Sigmoid colon (tissue), 4 donors: ENCODE measurements around the gene SELE.

Experiments
- EP300 ChIP-seq, 4 donors: sonication (generic); formaldehyde crosslinking; IDR thresholded peaks; one replicate each; pipeline ENCODE4 v1.6.1; 2017; ENCODE audit warnings: antibody characterized with exemption in 4 of 4
- POLR2A ChIP-seq, 2 donors: fragments of 450-650 bp; IDR thresholded peaks; one replicate each; pipeline ENCODE4 v1.6.1; 2016; ENCODE audit warnings: antibody characterized with exemption in 2 of 2, mild to moderate bottlenecking in 2 of 2, moderate library complexity in 2 of 2
- POLR2AphosphoS5 ChIP-seq, 4 donors: sonication (generic); formaldehyde crosslinking; IDR thresholded peaks; one replicate each; pipeline ENCODE4 v1.6.1; 2017; ENCODE audit warnings: antibody characterized with exemption in 4 of 4
- TF ChIP-seq, protein P1 (sequence below), 4 experiments: fragments of 450-650 bp in 3 of 4; fragments of 200-600 bp in 1 of 4; IDR thresholded peaks; one replicate each; pipeline ENCODE4 v1.5.1; 2016 to 2019; ENCODE audit warnings: antibody characterized with exemption in 4 of 4, mild to moderate bottlenecking in 3 of 4, moderate library complexity in 2 of 4

DNA sequence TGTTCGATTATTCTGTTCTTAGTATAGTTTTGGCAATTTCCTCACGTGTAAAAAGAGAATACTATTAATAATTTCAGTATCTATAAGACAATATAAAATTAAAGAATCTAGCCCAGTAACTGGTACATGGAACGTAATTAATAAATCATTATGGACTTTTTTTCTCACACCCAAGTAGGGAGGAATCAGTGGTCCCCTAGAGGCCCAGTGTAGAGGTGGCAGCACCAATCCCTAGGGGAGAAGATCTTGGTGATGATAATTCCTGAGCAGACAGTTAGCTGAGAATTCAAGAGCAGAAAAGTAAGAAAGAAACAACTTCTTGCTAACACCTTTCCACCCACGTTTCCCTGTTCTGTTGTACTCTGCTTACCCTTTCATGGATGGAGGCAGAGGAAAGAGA, 19.7 kb upstream of the SELE start:
- TF ChIP-seq, protein P1, sequence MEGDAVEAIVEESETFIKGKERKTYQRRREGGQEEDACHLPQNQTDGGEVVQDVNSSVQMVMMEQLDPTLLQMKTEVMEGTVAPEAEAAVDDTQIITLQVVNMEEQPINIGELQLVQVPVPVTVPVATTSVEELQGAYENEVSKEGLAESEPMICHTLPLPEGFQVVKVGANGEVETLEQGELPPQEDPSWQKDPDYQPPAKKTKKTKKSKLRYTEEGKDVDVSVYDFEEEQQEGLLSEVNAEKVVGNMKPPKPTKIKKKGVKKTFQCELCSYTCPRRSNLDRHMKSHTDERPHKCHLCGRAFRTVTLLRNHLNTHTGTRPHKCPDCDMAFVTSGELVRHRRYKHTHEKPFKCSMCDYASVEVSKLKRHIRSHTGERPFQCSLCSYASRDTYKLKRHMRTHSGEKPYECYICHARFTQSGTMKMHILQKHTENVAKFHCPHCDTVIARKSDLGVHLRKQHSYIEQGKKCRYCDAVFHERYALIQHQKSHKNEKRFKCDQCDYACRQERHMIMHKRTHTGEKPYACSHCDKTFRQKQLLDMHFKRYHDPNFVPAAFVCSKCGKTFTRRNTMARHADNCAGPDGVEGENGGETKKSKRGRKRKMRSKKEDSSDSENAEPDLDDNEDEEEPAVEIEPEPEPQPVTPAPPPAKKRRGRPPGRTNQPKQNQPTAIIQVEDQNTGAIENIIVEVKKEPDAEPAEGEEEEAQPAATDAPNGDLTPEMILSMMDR (IDR thresholded peaks at IDR 0.05), result no peak
- TF ChIP-seq POLR2AphosphoS5 (IDR thresholded peaks at IDR 0.05), result no peak
- TF ChIP-seq POLR2A (IDR thresholded peaks at IDR 0.05), result no peak
- no peak for TF ChIP-seq EP300 (IDR thresholded peaks at IDR 0.05)
